Measurements from ENCODE around the gene LCN2. TPM values are rescaled to one million over a fixed set of nuclear protein-coding genes. Genes with fewer than 3 reads are reported as not detected.
"Not testable (repeated sequence)": the region's sequence is repeated elsewhere in the genome, so short reads cannot be mapped to it uniquely, and the experiment has no call there.

LCN2 gene
- total RNA-seq, 1 experiment from 2014 or later = not detected

DNA sequence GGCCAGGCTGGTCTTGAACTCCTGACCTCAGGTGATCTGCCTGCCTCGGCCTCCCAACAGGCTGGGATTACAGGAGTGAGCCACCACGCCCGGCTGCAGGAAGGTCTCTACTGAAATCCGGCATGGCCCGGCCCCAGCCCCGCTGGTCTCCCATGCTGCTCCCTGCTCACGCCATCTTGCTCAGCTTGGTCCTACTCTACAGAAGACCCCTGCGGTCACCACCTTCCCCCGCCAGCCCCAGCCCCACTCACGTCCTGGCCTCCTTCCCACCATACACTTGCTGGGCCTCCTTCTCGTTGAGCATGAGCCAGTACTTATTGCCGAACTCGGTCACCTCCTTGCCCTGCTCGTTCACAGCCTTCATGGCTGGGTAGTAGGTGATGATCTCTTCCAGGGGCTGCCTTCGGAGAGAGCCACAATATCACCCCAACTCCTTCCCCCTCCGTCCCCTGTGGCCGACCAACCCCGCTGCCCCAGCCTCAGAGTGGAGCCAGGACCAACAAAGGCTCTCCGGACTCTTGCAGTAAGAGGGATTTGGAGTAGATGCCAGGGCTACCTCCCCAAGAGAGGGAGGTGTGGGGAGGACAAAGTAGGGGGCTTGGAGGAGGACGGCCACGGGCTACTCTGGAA, 25.7 kb upstream of the LCN2 start:
- in situ Hi-C loops (cut with HindIII; ENCODE audit: low pct_unique_long_range_greater_than_20kb, low sequenced_read_pairs) = no loop called here
- DNase-seq (ENCODE audit: low read depth, low spot score) = no peak

DNA sequence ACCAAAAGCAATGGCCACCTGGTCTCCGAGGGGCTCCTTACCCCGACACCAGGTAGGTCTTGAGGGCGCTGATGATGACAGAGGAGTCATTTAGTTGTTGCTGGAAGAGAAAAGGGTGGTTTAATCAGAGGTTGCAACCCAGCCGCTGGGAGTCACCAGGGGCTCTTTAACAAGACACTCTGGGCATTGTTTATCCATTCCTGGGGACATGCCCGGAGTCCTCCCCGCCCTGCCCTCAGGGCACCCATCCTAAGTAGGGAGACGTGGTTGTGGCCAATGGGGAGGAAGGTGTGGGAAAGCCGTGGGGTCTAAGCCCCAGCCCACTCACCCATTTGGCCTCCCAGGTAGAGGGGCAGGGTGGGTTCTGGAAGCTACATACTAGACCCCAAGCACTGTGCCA, 24.8 kb upstream of the LCN2 start:
- in situ Hi-C loops (cut with HindIII; ENCODE audit: low pct_unique_long_range_greater_than_20kb, low sequenced_read_pairs) = no loop called here

DNA sequence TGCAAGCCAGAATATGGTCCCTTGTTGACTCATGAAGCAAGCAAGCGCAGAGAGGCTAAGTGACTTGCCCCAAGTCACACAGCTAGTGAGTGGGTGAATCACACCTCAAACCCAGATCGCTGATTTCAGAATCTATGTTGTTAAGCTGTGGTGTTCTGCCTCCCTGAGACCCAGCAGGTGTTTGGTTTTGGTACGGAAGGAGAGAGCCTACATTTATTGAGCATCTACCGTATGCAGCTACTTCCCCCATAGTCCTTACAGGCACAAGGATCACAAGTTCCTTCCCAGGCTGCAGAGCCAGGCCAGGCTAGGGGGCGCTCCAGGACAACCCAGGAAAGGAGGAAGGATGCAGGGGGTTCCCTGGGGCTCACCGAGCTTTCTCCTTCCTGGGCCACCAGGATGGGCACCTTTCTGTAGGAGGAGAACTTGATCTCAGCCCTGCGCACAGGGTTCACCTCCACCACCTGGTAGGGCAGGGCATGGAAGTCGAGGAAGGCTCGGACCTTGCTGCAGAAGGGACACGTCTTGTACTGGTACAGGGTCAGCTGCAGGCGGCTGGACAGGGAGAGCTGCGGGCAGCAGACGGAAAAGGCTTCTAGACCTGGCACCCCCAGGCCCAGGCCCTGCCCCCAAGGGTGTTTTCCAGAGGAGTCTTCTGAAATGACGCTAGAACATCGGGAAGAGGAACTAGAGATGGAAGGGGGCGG, 24.2 kb upstream of the LCN2 start:
- DNase-seq (ENCODE audit: low read depth, low spot score) = peak; percentile 80
- in situ Hi-C loops (cut with HindIII; ENCODE audit: low pct_unique_long_range_greater_than_20kb, low sequenced_read_pairs) = no loop called here

More for the DNA sequence above, 24.8 kb upstream of the LCN2 start:
- no peak for DNase-seq (ENCODE audit: low read depth, low spot score)

DNA sequence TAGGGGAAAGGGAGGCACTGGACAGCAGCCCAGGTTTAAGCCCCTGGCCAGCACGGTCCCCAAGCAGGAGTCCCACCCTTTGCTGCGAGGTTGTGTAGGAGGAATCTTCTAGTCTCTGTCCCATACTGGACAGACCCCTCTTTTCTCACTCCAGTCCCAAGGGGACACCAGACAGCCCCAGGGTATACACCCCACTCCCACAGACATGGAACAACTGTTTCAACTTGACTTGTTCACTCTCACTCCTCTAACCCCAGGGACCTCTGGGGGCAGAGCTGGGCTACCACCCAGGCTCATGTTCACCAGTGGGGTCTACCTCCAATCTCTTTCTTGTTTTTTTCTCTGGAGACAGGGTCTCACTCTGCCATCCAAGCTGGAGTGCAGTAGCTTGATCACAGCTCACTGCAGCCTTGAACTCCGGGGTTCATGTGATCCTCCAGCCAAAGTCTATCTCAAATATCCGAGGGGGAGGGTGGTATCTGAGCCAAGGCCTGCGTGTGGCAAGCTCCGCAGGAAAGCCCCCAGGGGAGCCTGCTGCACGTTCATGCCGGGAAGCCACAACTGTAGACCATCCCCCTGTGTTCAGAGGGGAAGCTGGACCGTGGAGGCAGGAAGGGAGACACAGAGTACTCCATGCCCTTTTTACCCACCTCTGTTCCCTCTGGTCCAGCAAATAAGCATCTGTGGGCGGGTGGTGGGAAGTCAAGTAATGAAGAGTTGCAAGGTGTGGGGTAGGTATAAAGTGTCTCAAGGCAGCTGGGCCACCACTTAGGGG, 23.5 kb upstream of the LCN2 start:
- no peak for DNase-seq (ENCODE audit: low read depth, low spot score)
- in situ Hi-C loops (cut with HindIII; ENCODE audit: low pct_unique_long_range_greater_than_20kb, low sequenced_read_pairs) = no loop called here

DNA sequence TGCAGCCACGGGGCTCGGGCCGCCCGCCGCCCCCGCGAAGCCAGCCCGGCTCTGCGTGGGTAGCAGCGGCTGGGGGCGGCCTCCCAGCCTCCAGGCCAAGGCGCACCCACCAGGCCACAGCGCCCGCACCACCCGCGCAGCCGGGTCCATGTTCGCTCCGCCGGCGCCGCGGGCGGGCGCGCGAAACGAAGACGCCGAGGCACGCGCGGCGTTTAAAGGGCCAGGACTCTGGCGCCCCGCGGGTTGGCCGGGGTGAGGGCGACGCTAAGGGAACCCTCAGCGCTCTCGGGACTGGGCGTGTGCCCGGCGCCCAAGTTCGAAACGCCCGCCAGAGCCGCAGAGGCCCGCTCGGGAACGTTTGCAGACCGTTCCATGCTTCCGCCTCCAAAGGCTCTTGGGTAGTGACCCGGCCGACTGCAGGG, 21.7 kb upstream of the LCN2 start, which contains the start of gene PTGES2:
Gene PTGES2 (minus strand): TSS at position 162 of the 422 bp plus-strand sequence. CDS start 12 bp downstream, at position 150.
- in situ Hi-C loops (cut with HindIII; ENCODE audit: low pct_unique_long_range_greater_than_20kb, low sequenced_read_pairs) = no loop called here
- DNase-seq (ENCODE audit: low read depth, low spot score) = peak; percentile 81

DNA sequence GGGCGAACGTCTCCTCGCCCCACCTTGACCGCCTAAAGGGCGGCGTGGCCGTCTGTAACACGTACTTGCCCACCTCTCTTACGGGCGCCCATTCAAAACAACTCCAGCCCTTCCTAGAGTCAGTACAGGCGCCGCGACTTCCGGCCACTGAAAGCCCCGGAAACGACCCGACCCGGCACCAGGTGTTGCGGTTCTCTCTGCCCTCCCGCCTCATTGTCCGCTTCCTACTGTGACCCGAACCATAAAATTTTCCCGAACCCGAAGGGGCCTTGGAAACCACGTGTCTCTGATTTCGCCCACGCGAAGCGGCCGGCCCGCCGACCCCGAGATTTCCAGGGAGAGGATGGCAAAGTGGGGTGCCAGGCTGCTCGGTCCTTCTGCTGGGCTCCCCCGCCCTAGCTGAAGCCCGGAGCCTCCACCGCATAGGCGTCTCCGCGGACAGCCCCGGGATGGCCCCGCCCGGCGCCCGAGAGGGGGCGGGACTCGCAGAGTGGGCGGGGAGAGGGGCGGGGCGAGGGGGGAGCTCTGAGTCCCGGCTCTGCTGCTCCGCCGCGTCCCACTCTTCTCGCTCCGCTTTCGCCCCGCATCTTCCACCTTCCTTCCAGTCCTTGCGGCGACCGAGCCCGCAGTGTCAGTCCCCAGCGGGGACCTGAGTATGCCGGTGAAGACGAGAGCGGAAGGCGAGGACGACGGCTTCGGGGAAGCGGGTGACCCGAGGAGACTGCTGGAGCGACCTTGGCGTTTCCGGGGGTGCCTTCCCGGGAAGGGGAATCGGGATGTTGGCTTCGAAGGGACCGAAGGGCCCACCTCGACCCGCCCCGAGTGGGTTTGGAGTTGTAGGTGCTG, 21.0 kb upstream of the LCN2 start:
- in situ Hi-C loops (cut with HindIII; ENCODE audit: low pct_unique_long_range_greater_than_20kb, low sequenced_read_pairs) = no loop called here
- peak; percentile 90 for DNase-seq (ENCODE audit: low read depth, low spot score)

DNA sequence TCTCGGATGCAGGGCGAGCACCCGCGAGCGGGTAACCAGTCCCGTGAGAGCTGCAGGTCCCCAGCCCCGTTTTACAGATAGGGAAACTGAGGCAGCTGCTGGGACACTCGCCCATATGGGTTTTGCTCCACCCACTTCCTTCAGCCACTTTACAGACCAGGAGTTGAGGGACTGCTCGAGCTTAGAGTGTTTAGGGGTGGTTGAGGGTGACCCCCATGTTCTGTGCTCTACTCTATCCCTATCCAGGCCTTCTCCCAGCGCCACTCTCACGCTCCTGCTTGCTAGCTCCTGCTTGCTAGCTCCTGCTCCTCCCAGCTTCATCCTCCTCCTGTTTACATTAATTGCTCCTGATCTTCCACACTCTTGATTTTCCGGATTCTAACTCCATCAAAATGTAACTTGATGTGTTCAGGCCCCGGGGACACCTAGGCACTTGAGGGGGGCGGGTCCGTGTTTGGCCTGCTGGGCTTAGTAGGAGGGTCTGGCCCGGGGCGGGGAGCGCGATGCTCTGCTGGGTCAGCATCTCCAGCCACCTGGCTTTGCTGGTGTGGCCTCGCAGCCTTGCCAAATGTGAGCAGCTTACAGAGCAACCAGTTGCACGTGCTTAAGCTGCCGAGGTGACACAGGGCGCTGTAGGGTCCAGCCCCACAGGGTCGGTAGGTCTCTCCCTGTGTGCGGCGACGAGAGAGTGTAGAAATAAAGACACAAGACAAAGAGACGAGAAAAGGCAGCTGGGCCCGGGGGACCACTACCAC, 20.2 kb upstream of the LCN2 start:
- no peak for DNase-seq (ENCODE audit: low read depth, low spot score)
- in situ Hi-C loops (cut with HindIII; ENCODE audit: low pct_unique_long_range_greater_than_20kb, low sequenced_read_pairs) = no loop called here

DNA sequence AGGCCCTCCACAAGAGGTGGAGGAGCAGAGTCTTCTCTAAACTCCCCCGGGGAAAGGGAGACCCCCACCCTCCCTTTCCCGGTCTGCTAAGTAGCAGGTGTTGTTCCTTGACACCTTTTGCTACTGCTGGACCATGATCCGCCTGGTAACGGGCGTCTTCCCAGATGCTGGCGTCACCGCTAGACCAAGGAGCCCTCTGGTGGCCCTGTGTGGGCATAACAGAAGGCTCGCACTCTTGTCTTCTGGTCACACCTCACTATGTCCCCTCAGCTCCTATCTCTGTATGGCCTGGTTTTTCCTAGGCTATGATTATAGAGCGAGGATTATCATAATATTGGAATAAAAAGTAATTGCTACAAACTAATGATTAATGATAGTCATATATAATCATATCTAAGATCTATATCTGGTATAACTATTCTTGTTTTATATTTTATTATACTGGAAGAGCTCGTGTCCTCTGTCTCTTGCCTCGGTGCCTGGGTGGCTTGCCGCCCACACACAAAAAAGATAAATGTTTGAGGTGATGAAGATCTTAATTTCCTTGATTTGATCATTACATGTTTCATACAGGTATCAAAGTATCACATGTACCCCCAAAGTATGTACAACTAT, 19.2 kb upstream of the LCN2 start:
- DNase-seq (ENCODE audit: low read depth, low spot score); in situ Hi-C loops (cut with HindIII; ENCODE audit: low pct_unique_long_range_greater_than_20kb, low sequenced_read_pairs): not testable (repeated sequence)

DNA sequence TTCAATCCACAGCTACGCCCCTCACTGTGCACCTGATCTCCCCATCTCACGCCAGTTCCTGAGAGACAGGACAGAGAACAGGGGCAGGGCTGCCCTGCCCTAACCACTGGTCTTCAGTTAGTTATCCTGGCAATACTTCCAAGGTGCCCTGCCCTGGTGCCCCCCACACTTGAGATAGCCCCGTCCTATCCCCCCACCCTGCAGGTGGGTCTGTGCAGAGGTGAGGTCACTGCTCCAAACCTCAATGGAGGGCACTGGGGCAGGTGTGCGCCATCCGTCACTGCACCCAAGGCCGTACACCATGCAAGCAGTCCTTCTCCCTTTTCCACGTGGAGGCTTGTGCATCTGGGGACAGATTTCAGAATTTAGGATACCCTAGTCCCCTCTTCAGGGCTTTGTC, 18.6 kb upstream of the LCN2 start:
- in situ Hi-C loops (cut with HindIII; ENCODE audit: low pct_unique_long_range_greater_than_20kb, low sequenced_read_pairs); DNase-seq (ENCODE audit: low read depth, low spot score): not testable (repeated sequence)

DNA sequence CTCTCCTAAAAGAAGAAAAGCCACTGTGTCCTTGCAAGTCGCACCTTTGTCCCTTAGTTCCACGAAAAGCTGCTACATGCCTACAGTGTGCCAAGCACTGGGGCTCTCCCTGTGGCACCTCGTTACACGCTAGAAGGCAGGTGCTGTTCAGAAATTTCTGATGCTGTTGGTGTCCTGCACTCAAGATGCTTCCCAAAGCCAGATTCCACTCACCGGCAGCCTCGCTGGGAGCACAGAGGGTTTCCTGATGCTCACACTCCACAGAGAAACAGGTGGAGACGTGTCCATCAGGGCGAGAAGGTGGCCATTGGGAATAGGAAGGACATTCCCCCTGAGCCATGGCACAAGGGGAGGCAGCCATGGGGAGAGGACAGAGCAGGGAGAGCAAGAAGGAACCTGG, 17.9 kb upstream of the LCN2 start:
- DNase-seq (ENCODE audit: low read depth, low spot score); in situ Hi-C loops (cut with HindIII; ENCODE audit: low pct_unique_long_range_greater_than_20kb, low sequenced_read_pairs): not testable (repeated sequence)

DNA sequence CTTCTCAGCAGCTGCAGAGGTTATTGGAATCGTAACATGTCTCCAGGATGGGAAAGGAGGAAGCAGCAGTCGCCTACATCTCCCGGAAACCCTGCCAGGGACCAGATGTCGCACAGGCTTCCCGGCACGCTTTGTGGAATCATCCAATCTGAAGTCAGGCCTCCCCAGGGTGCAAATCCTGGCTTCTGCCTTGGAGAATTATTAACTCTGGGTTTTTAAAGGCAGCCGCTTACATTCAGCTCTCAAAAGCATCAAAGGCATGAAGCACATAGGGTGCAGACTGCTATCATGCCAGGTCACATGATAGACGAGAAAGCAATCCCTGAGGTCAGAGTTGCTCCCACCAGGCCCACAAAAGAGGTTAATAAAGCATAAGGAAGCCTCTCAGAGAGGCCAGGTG, 17.1 kb upstream of the LCN2 start:
- in situ Hi-C loops (cut with HindIII; ENCODE audit: low pct_unique_long_range_greater_than_20kb, low sequenced_read_pairs); DNase-seq (ENCODE audit: low read depth, low spot score): not testable (repeated sequence)

DNA sequence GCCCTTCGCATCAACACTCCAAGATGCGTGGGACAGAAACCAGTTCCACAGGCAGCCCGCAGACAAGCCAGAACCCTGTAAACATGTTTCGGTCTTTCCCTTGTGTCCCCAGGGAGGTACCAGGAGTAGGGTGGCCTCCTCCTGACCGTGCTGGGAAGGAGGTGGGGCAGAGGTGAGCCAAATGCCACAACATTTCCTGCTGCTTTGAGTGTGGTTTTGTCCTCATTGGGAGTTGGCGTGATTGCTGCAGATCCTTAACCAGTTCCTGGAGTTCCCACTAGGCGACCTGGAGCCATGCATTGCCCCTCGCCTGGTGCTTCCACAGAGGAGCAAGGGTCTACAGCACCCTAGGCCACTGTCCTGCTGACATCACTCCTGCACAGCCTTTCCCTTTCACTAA, 13.7 kb upstream of the LCN2 start:
- DNase-seq (ENCODE audit: low read depth, low spot score); in situ Hi-C loops (cut with HindIII; ENCODE audit: low pct_unique_long_range_greater_than_20kb, low sequenced_read_pairs): not testable (repeated sequence)

DNA sequence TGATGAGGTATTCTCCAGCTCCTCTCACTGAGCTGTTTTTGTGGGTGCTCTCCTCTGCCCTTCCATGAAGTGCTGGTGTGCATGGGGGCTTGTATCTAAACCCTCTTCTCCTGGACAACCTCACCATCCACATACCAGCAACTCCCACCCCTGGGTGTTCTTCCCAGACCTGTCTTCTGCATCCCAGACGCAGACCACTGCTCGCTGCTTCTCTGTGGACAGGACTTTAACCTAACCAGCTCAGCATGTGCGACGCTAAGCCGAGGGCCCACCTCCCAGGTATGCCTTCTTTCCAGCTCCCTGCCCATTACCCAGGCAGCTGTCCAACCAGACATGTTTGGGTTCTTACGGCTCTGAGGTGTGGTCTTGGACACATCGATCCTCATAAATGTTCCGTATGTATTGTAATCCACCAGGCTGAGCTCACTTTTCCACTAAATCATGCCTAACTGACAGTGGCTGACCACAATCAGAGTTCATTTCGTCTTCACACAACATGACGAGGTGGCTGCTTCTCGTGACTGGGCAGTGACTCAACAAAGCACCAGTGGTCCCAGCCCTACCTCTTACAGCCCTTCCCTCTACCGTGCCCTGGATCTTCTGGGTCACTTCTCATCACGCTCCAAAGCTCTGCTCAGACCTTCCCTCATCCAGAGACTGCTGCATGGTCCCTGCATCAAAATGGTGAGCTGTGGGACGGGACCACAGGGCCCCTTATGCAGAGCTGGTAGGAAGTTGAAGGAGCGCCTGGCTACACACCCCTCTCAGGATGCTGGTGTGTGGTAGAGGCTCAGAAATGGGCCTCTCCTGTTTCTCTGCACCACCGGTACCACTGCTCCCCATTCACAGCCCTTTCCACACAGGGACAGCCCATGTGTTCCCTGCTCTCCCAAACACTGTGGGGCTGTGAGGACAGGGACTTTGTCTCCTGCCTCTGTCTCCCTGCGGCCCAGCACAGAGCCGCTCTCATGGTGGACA, 12.1 kb upstream of the LCN2 start:
- DNase-seq (ENCODE audit: low read depth, low spot score) = no peak
- in situ Hi-C loops (cut with HindIII; ENCODE audit: low pct_unique_long_range_greater_than_20kb, low sequenced_read_pairs) = no loop called here

DNA sequence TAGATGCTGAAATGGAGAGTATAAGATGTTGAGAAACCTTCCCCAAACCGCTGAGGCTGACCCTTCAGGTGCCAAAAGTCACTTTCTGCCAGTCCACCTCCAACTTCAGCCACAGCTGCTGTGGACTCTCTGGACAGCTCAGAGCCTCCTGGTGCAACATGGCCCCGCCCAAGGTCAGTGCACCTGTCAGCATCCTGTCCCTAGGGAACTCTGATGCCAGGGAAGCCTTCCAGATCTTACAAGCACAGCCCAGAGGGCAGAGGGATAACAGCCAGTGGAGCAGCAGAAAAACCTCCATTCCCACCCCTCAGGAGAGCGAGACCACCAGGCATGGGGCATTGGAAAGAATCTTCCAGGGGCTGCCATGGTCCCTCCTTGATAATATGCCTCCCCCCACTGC, 11.3 kb upstream of the LCN2 start:
- in situ Hi-C loops (cut with HindIII; ENCODE audit: low pct_unique_long_range_greater_than_20kb, low sequenced_read_pairs) = no loop called here
- no peak for DNase-seq (ENCODE audit: low read depth, low spot score)

DNA sequence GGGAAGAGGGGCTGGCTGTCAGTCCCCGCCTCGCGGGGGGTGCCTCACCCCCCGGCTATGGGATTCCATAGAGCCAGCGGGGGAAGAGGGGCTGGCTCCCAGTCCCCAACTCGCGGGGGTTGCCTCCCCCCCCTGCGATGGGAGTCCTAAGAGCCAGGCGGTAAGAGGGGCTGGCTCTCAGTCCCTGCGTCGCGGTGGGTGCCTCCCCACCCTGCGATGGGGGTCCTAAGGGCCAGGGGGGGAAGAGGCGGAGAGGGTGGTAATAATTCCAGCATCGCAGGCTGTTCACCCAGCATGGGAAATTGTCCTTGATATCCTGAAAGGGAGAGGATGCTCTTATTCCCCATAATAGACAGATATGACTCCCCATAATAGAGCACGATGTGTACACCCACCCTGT, 9.6 kb upstream of the LCN2 start:
- no peak for DNase-seq (ENCODE audit: low read depth, low spot score)
- in situ Hi-C loops (cut with HindIII; ENCODE audit: low pct_unique_long_range_greater_than_20kb, low sequenced_read_pairs) = no loop called here

DNA sequence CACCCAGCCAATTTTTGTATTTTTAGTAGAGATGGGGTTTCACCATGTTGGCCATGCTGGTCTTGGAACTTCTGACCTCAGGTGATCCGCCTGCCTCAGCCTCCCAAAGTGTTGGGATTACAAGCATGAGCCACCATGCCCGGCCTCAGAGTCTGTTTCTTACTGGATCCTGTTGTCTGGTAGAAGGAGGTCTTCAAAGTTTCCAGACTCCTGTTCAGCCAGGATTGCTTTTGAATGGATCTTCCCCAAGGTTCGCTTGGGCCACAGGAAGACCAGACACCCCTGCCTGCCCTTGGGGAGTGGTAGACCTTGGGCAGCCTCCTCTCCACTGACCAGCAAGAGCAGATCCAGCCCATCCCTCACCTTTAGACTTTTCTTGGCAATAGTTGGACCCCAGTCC, 7.6 kb upstream of the LCN2 start:
- in situ Hi-C loops (cut with HindIII; ENCODE audit: low pct_unique_long_range_greater_than_20kb, low sequenced_read_pairs) = no loop called here
- DNase-seq (ENCODE audit: low read depth, low spot score) = no peak

Data from SK-MEL-5 (cell line).